ENCODE results near the gene ZNF627.

ZNF627 gene

GRCh38 chr19:11639602-11640471 lies 42.6 kb downstream of the ZNF627 start (continued):
- TF ChIP-seq ZNF561 (tag by site-specific recombination; IDR thresholded peaks at IDR 0.05; ENCODE audit: borderline replicate concordance) (no peak), ZNF398 (tag by site-specific recombination; IDR thresholded peaks at IDR 0.05) (no peak), SP7 (tag by site-specific recombination; IDR thresholded peaks at IDR 0.05) (peak; percentile 63; the same call in 1 of the 2 replicates), ZSCAN18 (tag by site-specific recombination; IDR thresholded peaks at IDR 0.05) (no peak), ZNF335 (tag by site-specific recombination; conservative IDR thresholded peaks at IDR 0.05) (peak; percentile 92), SCRT1 (tag by site-specific recombination; IDR thresholded peaks at IDR 0.05; ENCODE audit: borderline replicate concordance) (no peak), ZNF704 (tag by site-specific recombination; IDR thresholded peaks at IDR 0.05) (no peak), TCF7L2 (IDR thresholded peaks at IDR 0.05; ENCODE audit: borderline replicate concordance, low read depth, low read length) (no peak), ZNF138 (tag by site-specific recombination; IDR thresholded peaks at IDR 0.05; ENCODE audit: borderline replicate concordance) (no peak), ZNF518A (tag by site-specific recombination; conservative IDR thresholded peaks at IDR 0.05; ENCODE audit: low read depth) (no peak), ZBTB48 (tag by site-specific recombination; IDR thresholded peaks at IDR 0.05) (peak; percentile 96), ZNF184 (tag by site-specific recombination; IDR thresholded peaks at IDR 0.05) (no peak), ZNF473 (tag by site-specific recombination; IDR thresholded peaks at IDR 0.05) (no peak), ZFP37 (tag by site-specific recombination; IDR thresholded peaks at IDR 0.05) (peak; percentile 86), ZNF777 (tag by site-specific recombination; IDR thresholded peaks at IDR 0.05; ENCODE audit: borderline replicate concordance) (peak; percentile 70; the same call in 1 of the 2 replicates), ZNF404 (tag by site-specific recombination; IDR thresholded peaks at IDR 0.05) (no peak), BCL11B (tag by site-specific recombination; IDR thresholded peaks at IDR 0.05; ENCODE audit: low read depth) (no peak), ZNF274 (IDR thresholded peaks at IDR 0.05; ENCODE audit: low read length) (no peak), ZNF274 (tag by site-specific recombination; IDR thresholded peaks at IDR 0.05; ENCODE audit: borderline replicate concordance) (no peak), KLF8 (tag by site-specific recombination; IDR thresholded peaks at IDR 0.05) (peak; percentile 47; the same call in 1 of the 2 replicates), HOXC10 (CRISPR knock-in tag; IDR thresholded peaks at IDR 0.05) (no peak), ZNF169 (tag by site-specific recombination; IDR thresholded peaks at IDR 0.05) (no peak), OVOL3 (tag by site-specific recombination; IDR thresholded peaks at IDR 0.05) (no peak), ZNF112 (tag by site-specific recombination; IDR thresholded peaks at IDR 0.05) (no peak), ZNF221 (tag by site-specific recombination; IDR thresholded peaks at IDR 0.05; ENCODE audit: borderline replicate concordance) (no peak), ZNF148 (tag by site-specific recombination; IDR thresholded peaks at IDR 0.05; ENCODE audit: borderline replicate concordance) (no peak), ZNF391 (tag by site-specific recombination; IDR thresholded peaks at IDR 0.05; ENCODE audit: borderline replicate concordance, low read depth) (no peak)
